NCI-H2029 (cell line): ENCODE results near the gene PTPRN2.
A peak's percentile ranks its signal among the peaks of the same experiment; 100 is the strongest.

Experiments
- DNase-seq: peaks from one replicate; lab custom pipeline; 2025; lab: John Stamatoyannopoulos, UW

PTPRN2 gene

GRCh38 chr7:157617401-157617800, 970.2 kb downstream of the PTPRN2 start:
- DNase-seq, result no peak

- no peak for DNase-seq
These were observed 970.7 kb downstream of the PTPRN2 start for GRCh38 chr7:157616931-157617330.

- no peak for DNase-seq
These were observed 971.2 kb downstream of the PTPRN2 start for GRCh38 chr7:157616426-157616825.

- DNase-seq, result no peak
These were observed 971.8 kb downstream of the PTPRN2 start for GRCh38 chr7:157615852-157616251.

GRCh38 chr7:157615101-157615817, 972.4 kb downstream of the PTPRN2 start:
- DNase-seq, result no peak

- no peak for DNase-seq
These were observed 973.1 kb downstream of the PTPRN2 start for GRCh38 chr7:157614457-157615020.

- peak; percentile 7 for DNase-seq
These were observed 973.9 kb downstream of the PTPRN2 start for GRCh38 chr7:157613575-157614322.

- peak; percentile 43 for DNase-seq
These were observed 974.7 kb downstream of the PTPRN2 start for GRCh38 chr7:157612664-157613561.

GRCh38 chr7:157612009-157612663, 975.5 kb downstream of the PTPRN2 start:
- no peak for DNase-seq

GRCh38 chr7:157611341-157611740, 976.3 kb downstream of the PTPRN2 start:
- no peak for DNase-seq

GRCh38 chr7:157610671-157611295, 976.8 kb downstream of the PTPRN2 start:
- no peak for DNase-seq

- DNase-seq, result no peak
These were observed 977.5 kb downstream of the PTPRN2 start for GRCh38 chr7:157609932-157610640.

- DNase-seq, result no peak
These were observed 978.1 kb downstream of the PTPRN2 start for GRCh38 chr7:157609516-157609915.

GRCh38 chr7:157607218-157607617, 980.4 kb downstream of the PTPRN2 start:
- DNase-seq, result no peak

- no peak for DNase-seq
These were observed 981.5 kb downstream of the PTPRN2 start for GRCh38 chr7:157606140-157606539.

- DNase-seq, result no peak
These were observed 982.0 kb downstream of the PTPRN2 start for GRCh38 chr7:157605638-157606037.

- DNase-seq, result no peak
These were observed 982.8 kb downstream of the PTPRN2 start for GRCh38 chr7:157604661-157605381.

GRCh38 chr7:157603716-157604115, 983.9 kb downstream of the PTPRN2 start:
- no peak for DNase-seq

- no peak for DNase-seq
These were observed 984.6 kb downstream of the PTPRN2 start for GRCh38 chr7:157603005-157603404.

- no peak for DNase-seq
These were observed 985.0 kb downstream of the PTPRN2 start for GRCh38 chr7:157602581-157602980.
